Measurements from ENCODE around the gene SLC4A1. TPM values are rescaled to one million over a fixed set of nuclear protein-coding genes. Genes with fewer than 3 reads are reported as not detected.

The SLC4A1 gene
- total RNA-seq, 4 donors from 2014 or later: 0.21 TPM; not detected in 3

GRCh38 chr17:44251062-44251461, 16.9 kb downstream of the SLC4A1 start:
- DNase-seq (ENCODE audit: low spot score in 2 of 2): no peak
- Histone ChIP-seq H3K9me3 (no peaks in the 10 kb centered on the region), H3K4me1 (peaks cover 0 to 14% (median 10%) of the 10 kb centered on the region in 4 donors), H3K36me3 (no peaks in the 10 kb centered on the region), H3K27ac (no peak overlapping the region), H3K4me3 (no peak overlapping the region), H3K27me3 (peaks cover 0 to 6% of the 10 kb centered on the region in 2 donors)
- 92 to 93% methylated on average over 17 of the region's 17 CpGs for WGBS, 2 donors
- TF ChIP-seq EP300 (IDR thresholded peaks at IDR 0.05) (no peak), POLR2A (IDR thresholded peaks at IDR 0.05) (no peak), CTCF (IDR thresholded peaks at IDR 0.05) (no peak)

- DNase-seq (ENCODE audit: low spot score in 2 of 2): no peak
- TF ChIP-seq POLR2A (IDR thresholded peaks at IDR 0.05) (no peak), CTCF (IDR thresholded peaks at IDR 0.05) (no peak), EP300 (IDR thresholded peaks at IDR 0.05) (no peak)
- Histone ChIP-seq H3K27me3 (peaks cover 0 to 4% of the 10 kb centered on the region in 2 donors), H3K27ac (no peak overlapping the region), H3K4me1 (peaks cover 0 to 14% (median 12%) of the 10 kb centered on the region in 4 donors), H3K9me3 (no peaks in the 10 kb centered on the region), H3K36me3 (no peaks in the 10 kb centered on the region), H3K4me3 (no peak overlapping the region)
- 84 to 85% methylated on average over 9 of the region's 9 CpGs for WGBS, 2 donors
Observed at GRCh38 chr17:44249501-44250246, 18.3 kb downstream of the SLC4A1 start.

- no peak for DNase-seq (ENCODE audit: low spot score in 2 of 2)
- 73 to 79% methylated on average over 10 of the region's 10 CpGs for WGBS, 2 donors
- H3K27me3 ChIP-seq: no peaks in the 10 kb centered on the region
- no peak overlapping the region for H3K4me3 ChIP-seq
- H3K36me3 ChIP-seq: no peaks in the 10 kb centered on the region
- H3K4me1 ChIP-seq: peaks cover 0 to 14% (median 12%) of the 10 kb centered on the region in 4 donors
- H3K27ac ChIP-seq: no peak overlapping the region
- H3K9me3 ChIP-seq: no peaks in the 10 kb centered on the region
- TF ChIP-seq POLR2A (IDR thresholded peaks at IDR 0.05) (no peak), CTCF (IDR thresholded peaks at IDR 0.05) (no peak), EP300 (IDR thresholded peaks at IDR 0.05) (no peak)
Observed at GRCh38 chr17:44247876-44248736, 19.8 kb downstream of the SLC4A1 start.

- no peak for DNase-seq (ENCODE audit: low spot score in 2 of 2)
- Histone ChIP-seq H3K4me3 (no peak overlapping the region), H3K36me3 (no peaks in the 10 kb centered on the region), H3K27me3 (no peaks in the 10 kb centered on the region), H3K27ac (no peak overlapping the region), H3K9me3 (no peaks in the 10 kb centered on the region), H3K4me1 (peaks cover 0 to 14% (median 12%) of the 10 kb centered on the region in 4 donors)
- no peak for TF ChIP-seq EP300 (IDR thresholded peaks at IDR 0.05)
- no peak for TF ChIP-seq CTCF (IDR thresholded peaks at IDR 0.05)
- TF ChIP-seq POLR2A (IDR thresholded peaks at IDR 0.05): no peak
- 15 to 16% methylated on average over 7 of the region's 7 CpGs for WGBS, 2 donors
Observed at GRCh38 chr17:44247440-44247841, 20.5 kb downstream of the SLC4A1 start.
